Subcutaneous preadipocyte (primary cell): Measurements from ENCODE around the gene MKNK2. TPM values are rescaled to one million over a fixed set of nuclear protein-coding genes. Genes with fewer than 3 reads are reported as not detected.

ENCODE experiments used
- small RNA-seq: library from RNA; depleted of rRNA; stranded (forward); fragments of <200 nt; gene quantifications from one replicate; pipeline ENCODE3, GENCODE V24; 2012
- total RNA-seq: library from RNA; depleted of rRNA; stranded (reverse); fragments of >200 nt; gene quantifications from 2 replicates; pipeline ENCODE4 v1.2.3, GENCODE V29; 2012

MKNK2 gene
- 84.5 and 103 TPM in 2 replicates for total RNA-seq

DNA sequence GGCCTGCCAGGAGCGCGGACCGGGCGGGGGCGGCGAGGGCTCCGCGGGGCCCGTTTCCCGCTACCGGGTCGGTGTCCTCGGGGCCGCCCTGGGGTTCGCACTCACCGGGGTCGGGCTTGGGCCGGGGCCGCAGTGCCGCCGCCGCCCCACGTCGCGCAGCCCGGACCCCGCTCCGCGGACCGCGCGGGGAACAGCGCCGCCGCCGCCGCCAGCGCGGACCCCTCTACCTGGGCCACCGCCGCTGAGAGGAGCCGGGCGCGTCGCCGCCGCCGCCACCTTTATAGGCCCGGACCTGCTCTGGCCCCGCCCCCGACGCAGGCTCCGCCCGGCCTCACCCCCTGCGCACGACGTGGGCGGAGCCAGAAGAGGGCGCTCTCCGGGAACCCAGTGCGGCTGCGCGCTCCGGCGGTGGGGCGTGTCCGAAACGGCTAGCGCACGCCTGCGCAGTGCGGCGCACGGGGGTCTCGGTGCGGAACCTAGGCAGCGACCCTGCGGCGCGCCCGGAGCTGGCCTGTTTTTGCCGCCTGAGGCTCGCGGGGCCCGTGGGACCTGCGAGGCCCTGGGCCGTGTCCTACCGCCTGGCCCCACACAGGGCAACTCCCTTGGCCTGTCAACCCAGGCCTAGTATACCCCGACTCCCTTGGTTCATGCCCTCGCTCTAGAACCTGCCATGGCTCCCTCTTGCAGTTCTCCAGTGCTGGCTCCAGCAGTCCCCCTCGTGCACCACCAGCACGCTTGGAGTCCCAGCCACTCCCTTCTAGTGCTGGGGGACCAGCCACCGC is at the start of gene MKNK2:
Gene MKNK2 (minus strand): TSS at position 254 of the 782 bp plus-strand sequence. CDS start 393 bp downstream, outside the sequence.

DNA sequence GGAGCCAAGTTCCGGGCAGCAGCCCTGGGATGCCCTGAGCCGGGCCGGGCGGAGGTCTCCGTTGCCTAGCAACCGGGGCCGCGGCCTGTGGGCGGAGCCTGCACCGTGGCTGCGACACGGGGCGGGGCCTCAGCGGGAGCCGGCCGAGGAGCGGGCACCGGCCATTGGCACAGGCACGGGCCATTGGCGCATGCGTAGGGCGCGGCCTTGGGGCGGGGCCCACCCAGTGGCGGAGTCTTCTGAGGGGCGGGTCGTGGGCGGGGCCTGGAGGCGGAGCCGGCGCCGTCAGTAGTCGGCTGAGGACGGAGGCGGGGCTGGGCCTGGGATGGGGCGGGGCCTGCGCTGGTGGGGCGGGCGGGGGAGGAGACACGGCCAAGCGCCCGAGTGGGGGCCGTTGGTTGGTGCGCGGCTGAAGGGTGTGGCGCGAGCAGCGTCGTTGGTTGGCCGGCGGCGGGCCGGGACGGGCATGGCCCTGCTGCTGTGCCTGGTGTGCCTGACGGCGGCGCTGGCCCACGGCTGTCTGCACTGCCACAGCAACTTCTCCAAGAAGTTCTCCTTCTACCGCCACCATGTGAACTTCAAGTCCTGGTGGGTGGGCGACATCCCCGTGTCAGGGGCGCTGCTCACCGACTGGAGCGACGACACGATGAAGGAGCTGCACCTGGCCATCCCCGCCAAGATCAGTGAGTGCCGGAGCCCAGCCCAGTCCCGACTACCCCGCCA is 45.6 kb upstream of the MKNK2 start, which contains the start of gene IZUMO4:
Gene IZUMO4 (plus strand): TSS at position 436 of the 723 bp plus-strand sequence. CDS start 31 bp downstream, at position 467.

DNA sequence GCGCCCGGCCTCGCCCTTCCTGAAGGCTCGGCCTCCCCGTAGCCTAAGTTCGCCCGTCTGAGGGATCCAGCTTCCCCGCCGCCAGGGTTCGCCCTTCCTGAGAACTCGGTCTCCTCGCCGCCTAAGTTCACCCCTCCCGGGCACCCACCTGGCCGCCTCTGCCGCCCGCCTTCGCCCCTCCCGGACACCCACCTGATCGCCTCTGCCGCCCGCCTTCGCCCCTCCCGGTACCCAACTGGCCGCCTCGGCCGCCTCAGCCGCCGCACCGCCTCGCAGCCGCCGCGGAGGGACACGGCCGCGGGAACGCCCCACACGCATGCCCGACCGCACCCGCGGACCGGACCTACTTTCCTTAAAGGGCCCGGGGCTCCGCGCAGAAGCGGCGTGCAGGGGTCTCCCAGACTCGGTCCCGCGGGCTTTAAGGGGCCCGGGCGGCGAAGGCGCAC is 45.0 kb upstream of the MKNK2 start, which contains the start of gene MOB3A:
Gene MOB3A (minus strand): TSS at position 293 of the 446 bp plus-strand sequence. CDS start 17,766 bp downstream, outside the sequence.

DNA sequence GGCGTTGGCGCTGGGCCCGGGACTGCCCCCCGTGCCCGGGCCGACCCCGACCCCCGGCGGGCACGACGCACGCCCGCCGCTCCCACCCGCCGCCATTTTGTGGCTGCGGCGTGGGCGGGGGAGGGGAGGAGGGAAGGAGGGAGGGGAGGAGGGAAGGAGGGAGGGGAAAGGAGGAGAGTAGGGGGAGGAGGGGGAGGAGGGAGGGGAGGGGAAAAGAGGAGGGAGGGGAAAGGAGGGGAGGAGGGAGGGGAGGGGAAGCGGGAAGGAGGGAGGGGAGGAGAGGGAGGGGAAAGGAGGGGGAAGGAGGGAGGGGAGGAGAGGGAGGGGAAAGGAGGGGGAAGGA is 35.5 kb downstream of the MKNK2 start, which contains the start of gene BTBD2:
Gene BTBD2 (minus strand): TSS at position 107 of the 343 bp plus-strand sequence. CDS start 11 bp downstream, at position 96.

Small RNA genes within 50 kb of the gene (small RNA-seq; reads per million reads assigned to genes)
- gene AC007136.1, result not detected

Other genes with a start within 250 kb of the MKNK2 start
- gene ATP8B3, start 239.0 kb downstream of the MKNK2 start, total RNA-seq, result 1.8 and 2.0 TPM in 2 replicates
- gene REXO1, start 202.8 kb downstream of the MKNK2 start, total RNA-seq, result 13.9 and 25.7 TPM in 2 replicates
- gene KLF16, start 187.7 kb downstream of the MKNK2 start, total RNA-seq, result 6.6 and 11.7 TPM in 2 replicates
- gene ABHD17A, start 165.7 kb downstream of the MKNK2 start, total RNA-seq, result 58.4 and 64.3 TPM in 2 replicates
- gene ADAT3, start 145.8 kb downstream of the MKNK2 start, total RNA-seq, result 2.6 and 5.1 TPM in 2 replicates
- gene SCAMP4, start 145.8 kb downstream of the MKNK2 start, total RNA-seq, result 47.8 and 48.3 TPM in 2 replicates
- gene CSNK1G2, start 110.1 kb downstream of the MKNK2 start, total RNA-seq, result 63.2 and 95.8 TPM in 2 replicates
- gene BTBD2, start 35.5 kb downstream of the MKNK2 start, total RNA-seq, result 74.7 and 88.6 TPM in 2 replicates
- gene MOB3A, start 45.1 kb upstream of the MKNK2 start, total RNA-seq, result 42.3 and 79.2 TPM in 2 replicates
- gene IZUMO4, start 45.7 kb upstream of the MKNK2 start, total RNA-seq, result 2.2 and 2.5 TPM in 2 replicates
- gene AP3D1, start 100.3 kb upstream of the MKNK2 start, total RNA-seq, result 123 and 169 TPM in 2 replicates
- gene DOT1L, start 112.7 kb upstream of the MKNK2 start, total RNA-seq, result 11.4 and 28.9 TPM in 2 replicates
- 46.7 TPM in 2 replicates for gene PLEKHJ1, start 185.1 kb upstream of the MKNK2 start, total RNA-seq
- gene SF3A2, start 185.6 kb upstream of the MKNK2 start, total RNA-seq, result 30.9 and 32.1 TPM in 2 replicates
- 0.37 and 2.0 TPM in 2 replicates for gene AMH, start 198.1 kb upstream of the MKNK2 start, total RNA-seq
- not detected in 2 replicates for gene JSRP1, start 205.2 kb upstream of the MKNK2 start, total RNA-seq
- gene PEAK3, start 230.9 kb upstream of the MKNK2 start, total RNA-seq, result not detected in 2 replicates